NCI-H1694 treated with DMSO at 0.1 percent for 48 hours (cell line): ENCODE data around the gene ELMO3.
A peak's percentile ranks its signal among the peaks of the same experiment; 100 is the strongest.

Experiments
- DNase-seq: peaks from one replicate; lab custom pipeline; 2025; lab: John Stamatoyannopoulos, UW

Gene ELMO3

DNA sequence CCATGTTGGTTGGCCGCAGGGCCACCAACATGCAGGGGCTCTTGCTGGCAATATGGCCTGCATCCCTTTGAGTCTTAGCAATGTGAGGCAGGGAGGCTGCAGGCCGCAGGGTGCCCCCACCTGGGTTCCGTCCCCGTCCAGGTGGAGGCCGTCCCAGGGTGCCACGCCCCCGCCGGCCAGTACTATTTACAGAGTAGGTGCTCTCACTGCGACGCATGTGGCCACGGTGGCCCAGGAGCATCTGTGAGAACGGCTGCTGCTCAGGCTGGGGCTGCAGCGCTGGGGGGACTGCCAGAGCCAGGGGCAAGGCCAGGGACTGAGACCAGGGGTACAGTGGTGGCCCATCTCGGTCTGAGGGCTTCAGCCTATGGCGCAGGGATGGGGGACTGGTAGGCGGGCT lies 18.8 kb upstream of the ELMO3 start:
- DNase-seq: no peak

DNA sequence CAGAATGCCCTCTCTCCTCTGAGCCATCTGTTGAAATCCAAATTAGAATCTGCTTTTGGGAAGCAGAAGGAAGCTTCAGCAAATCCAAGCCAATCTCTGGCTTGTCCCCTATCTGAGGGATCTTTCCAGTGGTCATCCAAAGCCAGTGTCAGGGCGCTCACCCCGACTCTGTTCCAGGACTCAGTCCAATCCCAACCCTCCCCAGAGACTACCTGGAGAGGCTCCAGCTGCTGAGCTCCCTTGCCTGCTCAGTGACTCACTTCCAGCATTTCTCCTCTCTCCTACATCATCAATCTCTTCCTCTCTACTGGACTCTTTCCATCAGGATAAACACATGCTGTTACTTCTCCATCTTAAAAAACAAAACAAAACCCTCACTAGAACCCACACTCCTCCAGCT lies 17.6 kb upstream of the ELMO3 start:
- DNase-seq: no peak

DNA sequence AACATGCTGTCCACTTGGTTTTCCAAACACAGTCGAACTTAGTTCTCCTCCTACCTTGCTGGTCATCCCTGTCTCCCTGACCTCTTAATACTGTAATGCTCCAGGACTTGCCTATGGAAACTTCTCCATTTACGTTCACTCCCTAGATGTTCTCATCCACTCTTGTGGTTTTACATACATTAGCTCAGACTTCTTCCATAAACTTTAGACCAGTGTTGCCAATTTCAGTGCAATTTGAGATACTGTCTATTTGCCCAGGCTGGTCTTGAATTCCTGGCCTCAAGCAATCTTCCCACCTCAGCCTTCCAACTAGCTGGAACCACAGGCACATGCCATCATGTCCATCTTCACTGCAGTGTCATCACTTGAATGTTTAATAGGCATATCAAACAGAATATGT lies 16.6 kb upstream of the ELMO3 start:
- DNase-seq: no peak

DNA sequence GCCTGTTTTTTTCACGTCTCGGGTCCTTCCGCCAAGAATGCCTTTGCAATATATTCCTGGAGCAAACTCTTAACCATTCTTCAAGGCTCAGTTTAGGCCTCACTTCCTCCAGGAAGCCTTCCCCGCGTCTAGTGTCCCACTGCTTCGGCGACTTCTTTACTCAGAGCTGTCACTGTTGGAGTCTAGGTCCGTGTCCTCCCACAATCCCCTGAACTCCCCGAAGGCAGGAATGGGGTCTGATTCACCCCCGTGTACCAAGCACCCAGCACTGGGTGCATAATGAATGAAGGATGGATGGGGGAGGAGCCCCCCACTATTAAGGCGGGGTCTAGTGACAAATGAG lies 15.7 kb upstream of the ELMO3 start:
- DNase-seq: no peak

DNA sequence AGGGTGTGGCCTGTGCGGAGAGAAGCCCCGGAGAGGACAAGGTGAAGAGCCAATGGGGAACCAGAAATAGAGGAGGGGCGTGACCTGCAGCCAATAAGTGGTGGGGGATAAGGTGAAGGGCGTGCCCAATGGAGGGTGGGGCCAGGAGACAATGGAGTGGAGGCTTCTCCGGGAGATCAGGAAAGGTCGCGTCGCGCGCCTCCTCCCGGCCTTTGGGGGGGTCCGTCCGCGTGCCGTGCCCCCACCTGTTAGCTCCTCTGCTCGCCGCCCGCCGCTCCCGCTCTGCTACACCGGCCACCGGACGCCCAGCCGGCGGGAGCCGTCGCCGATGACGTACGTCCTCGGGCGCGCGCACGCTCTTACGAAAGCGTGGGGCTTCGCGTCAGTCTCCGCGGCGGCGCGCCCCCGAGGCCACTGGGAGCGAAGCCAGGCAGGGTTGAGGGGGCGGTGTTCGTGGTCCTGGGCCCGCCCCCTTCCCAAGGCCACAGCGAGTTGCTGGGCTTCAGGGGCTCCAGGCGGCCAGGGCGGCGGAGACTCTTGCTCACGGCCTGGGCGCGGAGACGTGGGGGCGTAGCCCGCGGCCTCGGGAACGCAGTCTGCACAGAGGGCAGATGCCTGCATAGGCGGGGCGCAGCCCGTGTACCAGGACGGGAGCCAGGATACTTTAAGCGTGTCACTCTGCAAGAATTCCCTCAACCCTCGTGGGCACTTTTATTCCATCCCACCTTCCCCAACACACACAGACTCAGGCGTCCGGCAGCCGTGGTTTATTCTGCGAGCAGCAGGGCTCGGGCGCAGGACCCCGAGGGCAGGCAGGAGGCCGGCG lies 15.1 kb upstream of the ELMO3 start, which contains the start of gene MATCAP1:
TSS of gene MATCAP1 (minus strand) at position 337 of the 826 bp plus-strand sequence. CDS start 3,353 bp downstream, outside the sequence.
- DNase-seq: peak; percentile 97

DNA sequence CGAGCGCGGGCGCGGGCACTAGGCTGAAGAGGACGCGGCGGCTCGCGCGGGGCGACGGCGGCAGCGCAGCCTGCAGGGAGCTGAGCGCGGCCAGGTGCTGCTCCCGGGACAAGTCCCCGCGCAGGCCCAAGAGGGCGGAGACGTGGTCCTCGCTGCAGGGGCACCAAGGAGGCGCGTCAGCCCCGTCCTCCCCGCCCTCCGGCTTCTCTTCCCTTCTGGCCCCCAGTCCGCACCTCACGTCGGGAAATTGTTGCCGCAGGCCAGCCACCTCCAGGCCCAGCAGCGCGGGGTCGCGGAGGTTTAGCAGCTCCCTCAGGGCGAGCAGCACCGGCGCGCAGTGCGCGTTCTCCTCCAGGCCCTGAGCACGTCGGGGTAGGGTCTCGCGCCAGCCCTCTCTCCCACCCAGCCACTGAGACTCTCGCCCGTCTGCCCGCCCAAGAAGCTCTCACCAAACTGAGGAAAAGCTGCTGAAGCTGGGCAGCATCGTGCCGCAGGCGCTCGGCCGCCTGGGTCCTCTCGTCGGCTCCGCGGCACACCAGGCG lies 14.4 kb upstream of the ELMO3 start:
- DNase-seq: no peak

DNA sequence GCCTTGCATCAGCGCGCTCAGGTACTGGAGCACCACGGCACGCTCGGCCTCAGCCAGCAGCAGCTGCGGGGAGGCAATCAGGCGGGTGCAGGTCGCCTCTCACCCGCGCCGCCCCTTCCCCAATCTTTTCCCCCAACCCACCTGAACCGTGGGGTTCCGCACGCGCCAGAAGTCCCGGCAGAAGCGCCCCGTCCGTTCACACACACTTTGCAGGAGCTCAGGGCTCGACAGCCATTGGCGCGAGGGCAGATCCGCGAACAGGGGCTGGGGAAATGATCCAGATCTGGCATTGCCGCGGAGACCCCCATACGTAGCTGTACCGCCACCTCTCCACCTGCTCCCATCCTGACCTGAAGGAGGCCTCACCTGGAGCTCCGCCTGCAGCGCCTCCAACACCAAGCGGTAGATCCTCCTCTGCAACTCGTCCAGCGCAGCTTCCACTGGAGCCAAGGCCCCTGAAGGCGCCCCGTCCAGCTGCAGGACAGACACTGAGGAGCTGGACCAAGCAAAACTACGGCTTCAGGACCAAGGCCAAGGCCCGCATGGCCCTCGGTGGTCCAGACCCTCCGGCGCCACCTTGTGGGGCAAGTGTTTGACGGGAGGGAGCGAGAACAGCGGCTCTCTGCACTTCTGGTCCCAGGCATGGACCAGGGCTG lies 13.8 kb upstream of the ELMO3 start:
- peak; percentile 6 for DNase-seq

DNA sequence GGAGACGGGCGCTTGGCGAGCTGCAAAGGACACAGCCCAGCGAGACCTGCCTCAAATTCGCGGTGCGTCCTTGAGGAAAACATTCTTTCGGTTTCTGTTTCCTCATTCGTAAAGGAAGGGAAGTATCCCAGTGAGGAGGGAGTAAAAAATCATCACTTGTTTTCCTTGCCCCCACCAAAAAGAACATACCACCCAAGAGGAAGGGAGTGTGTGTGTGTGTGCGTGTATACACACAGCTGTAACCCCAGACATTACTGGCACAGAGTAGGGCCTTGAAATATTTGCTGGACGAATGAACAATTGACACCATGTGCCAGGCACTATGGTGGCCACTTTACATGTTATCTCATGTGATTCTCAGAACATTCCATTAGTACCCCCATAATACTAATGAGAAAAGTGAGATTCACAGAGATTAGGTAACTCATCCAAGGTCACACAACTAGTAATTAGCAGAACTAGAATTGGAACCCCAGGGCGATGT lies 13.2 kb upstream of the ELMO3 start:
- no peak for DNase-seq

DNA sequence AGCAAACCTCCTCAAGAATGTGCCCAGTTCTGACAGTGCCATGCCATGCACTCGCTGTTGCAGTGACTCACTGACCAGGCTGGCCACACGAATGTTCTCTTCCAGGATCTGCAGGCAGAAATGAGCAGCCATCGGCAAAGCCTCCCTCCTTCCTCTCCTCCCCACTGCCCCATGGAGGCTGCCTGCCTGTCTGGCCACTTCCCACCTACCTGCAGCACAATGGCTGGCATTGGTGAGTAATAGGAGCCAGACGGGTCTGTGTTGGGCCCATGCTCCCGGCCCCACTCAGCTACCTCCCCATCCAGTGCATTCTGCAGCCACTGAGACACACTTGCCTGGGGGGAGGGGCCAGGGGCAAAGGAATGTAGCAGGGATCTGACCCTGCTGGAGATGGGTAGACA lies 12.4 kb upstream of the ELMO3 start:
- no peak for DNase-seq

DNA sequence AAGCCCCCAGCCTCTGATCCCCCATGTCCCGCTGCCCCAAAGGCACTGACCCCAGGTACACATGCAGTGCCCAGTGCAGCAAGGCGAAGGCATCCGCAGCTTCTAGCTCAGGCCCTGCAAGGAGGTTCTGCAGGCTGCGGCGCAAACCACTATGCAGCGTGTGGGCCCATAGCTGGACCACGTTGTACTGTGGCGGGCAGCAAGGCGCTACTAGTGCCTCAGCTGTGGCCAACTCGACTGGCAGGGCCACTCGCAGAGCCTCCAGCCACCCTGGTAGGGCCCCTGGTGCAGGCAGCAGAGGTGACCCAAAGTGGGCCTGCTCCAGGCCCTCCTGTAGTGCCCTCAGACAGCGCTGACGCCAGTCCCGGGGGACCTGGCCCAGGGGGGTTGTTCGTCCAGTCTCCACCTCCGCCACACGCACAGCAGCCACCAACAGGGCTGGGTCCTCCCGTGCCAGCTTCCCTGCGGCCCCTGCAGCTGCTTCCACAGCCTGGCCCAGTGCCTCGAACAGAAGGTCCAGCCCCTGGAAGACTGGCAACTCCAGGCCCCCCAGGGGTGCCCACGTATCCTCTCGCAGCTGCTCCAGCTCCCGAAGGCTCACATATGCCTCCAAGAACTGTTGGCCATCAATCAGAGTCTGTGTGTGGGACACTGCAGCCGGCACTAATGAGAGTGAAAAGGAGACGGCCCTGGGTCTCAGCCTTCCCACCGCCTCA lies 11.6 kb upstream of the ELMO3 start:
- DNase-seq: no peak

DNA sequence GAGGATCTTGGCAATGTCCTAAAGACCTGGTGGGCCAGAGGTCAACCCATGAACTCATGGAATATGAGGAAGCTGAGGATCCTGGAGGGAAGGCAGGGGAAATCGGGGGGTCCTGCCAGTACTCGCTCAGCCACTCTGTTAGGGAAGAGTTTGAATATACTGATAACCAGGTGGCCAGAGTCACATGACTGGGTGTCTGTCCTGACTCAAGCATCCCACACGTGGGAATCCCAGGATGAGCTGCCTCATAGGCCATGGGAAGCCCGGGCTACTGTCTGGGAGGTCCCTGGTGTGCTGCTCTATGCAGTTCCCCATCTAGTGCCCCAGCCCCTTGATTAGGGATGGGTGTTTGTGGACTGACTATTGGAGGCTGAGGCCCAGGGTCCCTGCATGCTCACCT lies 10.6 kb upstream of the ELMO3 start:
- DNase-seq: no peak

DNA sequence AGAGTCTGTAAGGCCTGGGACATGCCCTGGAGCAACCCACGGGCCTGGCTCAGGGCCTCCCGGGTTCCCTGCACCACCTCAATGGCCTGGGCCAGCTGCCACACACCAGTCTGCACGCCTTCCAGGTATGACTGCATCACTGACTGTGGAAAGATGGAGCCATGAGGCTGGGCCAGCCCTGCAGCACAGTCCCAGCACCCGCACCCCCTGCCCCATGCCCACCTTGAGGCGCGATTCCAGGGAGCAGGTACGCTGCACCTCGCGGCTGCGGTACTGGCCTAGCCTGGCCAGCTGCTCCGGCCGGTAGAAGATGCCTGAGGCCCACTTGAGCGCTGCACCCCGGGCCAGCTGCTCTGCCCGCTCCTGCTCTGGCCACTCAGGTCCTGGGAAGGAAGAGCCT lies 10.1 kb upstream of the ELMO3 start:
- no peak for DNase-seq

DNA sequence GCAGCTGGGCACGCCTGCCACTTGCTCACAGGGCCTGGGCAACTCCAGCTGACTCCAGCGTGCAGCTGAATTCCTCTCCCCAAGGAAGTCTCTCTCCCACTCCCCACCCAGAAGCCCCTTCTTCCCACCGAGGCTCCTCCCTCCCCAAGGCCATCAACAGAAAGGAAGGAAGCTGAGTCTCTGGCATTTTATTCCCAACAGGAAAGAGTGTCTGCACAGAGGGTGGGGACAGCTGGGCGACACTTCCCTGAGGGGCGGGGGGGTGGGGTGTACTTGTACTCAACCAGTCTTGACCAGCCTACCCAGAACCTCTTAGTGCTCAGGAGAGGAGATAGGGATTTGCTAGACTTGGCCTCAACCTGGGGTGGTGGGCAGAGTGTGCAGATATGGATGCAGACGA lies 8.9 kb upstream of the ELMO3 start, which contains the start of gene EXOC3L1:
TSS of gene EXOC3L1 (minus strand) at position 96 of the 400 bp plus-strand sequence. CDS start 460 bp downstream, outside the sequence.
- no peak for DNase-seq

DNA sequence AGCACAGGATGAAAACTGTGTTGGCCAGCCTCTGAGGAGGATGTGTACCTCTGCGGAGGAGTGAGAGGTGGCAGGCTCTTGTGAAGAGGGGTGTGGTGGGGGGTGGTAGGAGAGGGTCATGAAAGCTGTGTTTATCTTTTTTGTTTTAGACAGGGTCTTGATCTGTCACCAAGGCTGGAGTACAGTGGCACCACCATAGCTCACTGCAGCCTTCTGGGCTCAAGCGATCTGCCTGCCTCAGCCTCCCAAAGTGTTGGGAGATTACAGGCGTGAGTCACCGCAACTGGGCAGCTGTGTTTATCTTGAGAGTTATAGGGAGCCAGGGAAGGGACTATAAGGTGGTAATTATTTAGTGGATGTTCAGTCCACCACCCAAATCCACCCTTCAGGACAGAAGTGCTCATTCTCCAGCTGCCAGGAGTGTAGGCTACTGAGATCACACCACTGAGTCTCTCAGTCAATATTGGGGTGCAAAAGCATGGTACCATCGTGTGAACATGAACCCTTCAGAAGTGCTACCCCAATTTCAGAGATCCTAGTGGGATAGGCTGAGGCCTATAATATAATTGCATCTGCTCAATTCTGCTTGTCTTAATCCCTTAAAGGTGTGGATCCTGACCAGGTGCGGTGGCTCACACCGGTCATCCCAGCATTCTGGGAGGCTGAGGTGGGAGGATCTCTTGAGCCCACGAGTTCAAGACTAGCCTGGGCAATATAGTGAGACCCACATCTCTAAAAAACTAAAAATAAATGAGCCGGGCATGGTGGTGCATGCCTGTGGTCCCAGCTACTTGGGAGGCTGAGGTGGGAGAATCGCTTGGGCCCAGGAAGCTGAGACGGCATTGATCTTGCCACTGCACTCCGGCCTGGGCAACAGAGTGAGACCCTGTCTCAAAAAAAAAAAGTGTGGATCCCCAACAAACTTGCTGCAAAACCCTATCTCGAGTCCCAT lies 8.2 kb upstream of the ELMO3 start:
- DNase-seq: no peak

DNA sequence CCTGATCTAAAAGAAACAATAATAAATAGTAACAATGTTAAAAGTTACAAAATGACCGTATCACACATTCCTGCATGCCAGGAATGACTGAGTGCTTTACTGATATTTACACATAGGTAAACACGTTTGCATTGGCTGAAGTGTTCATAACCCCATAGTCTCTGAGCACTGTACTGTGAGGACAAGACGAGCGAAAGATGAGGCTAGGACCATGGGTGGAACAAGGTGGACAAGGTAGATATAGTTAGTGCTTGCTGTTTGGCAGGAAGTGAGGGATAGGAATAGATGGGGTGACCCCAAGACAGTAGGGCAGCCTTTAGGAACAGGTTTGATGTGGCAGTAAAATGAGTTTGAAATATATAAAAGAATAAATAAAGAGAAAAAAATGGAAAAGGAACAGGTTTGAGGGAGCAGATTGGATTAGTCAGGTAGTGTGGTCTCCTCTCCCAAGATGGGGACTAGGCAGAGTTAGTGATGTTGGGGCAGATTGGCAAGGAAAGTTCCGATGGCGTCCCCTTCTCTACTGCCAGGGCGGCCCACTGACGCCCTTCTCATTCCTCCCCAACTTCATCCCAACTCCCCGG lies 7.4 kb upstream of the ELMO3 start:
- no peak for DNase-seq

DNA sequence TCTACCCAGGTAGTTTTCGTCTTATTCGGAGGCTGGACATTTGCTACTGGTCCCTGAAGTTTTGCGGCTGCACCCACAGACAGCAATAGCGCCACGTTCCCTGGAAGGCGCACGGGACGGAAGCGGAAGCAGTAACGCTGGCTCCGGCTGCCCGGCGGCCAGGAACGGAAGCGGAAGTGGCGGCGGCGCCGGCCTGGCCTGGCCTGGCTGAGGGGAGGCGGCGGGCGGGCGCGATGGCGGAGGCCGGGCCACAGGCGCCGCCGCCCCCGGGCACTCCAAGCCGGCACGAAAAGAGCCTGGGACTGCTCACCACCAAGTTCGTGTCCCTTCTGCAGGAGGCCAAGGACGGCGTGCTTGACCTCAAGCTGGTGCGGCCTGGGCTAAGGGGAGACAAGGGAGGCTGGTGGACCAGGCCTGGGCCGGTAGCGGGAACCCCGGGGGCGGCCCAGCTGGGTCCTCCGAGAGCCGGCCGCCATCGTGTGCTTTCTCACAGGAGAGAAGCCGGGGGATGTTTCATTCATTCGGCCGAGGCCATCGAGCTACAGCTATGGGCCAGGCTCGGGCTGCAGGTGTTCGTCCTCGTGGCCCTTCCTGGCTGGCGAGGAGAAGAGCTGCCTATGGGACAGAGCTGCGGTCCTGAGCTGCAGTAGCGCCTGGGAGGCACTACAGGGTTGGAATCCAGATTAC lies 6.8 kb upstream of the ELMO3 start, which contains the start of gene E2F4:
TSS of gene E2F4 (plus strand) at position 161 of the 687 bp plus-strand sequence. CDS start at position 234, 73 bp downstream.
- DNase-seq: peak; percentile 62

DNA sequence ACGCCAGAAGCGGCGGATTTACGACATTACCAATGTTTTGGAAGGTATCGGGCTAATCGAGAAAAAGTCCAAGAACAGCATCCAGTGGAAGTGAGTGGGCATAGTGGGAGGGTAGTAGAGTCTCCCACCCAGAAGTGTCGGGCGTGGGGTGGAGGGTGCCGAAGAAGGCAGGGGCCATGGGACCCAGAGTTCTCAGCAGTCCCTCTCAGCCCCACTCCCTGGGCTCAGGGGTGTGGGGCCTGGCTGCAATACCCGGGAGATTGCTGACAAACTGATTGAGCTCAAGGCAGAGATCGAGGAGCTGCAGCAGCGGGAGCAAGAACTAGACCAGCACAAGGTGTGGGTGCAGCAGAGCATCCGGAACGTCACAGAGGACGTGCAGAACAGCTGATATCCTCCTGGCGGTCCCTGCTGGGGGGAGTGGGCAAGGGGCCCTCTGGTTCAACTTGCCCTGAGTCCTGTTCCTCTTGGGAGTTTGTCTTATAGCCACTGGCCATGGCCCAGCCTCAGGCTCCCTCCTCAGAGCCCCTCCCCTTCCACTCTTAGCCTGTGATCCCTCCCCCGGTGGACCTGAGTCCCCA lies 6.1 kb upstream of the ELMO3 start:
- DNase-seq: no peak

DNA sequence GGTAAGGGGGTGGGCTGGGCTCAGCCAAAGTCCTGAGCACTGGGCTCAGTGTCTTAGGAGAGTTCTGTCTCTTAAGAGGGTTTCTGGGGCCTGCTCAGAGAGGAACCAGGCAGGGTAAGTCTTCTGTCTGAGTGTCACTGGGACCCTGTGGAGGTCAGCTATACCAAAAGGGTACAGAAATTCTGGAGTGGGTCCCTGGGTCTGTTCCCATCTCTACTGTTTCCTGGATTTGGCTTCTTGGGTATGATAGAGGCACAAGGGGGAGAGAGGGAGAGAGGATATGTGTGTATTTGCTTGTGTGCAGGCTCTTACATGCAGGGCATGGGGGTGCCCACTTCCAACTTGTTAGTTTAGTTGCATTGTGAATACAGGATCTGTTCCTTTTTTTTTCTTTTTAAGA lies 5.4 kb upstream of the ELMO3 start:
- DNase-seq: no peak

DNA sequence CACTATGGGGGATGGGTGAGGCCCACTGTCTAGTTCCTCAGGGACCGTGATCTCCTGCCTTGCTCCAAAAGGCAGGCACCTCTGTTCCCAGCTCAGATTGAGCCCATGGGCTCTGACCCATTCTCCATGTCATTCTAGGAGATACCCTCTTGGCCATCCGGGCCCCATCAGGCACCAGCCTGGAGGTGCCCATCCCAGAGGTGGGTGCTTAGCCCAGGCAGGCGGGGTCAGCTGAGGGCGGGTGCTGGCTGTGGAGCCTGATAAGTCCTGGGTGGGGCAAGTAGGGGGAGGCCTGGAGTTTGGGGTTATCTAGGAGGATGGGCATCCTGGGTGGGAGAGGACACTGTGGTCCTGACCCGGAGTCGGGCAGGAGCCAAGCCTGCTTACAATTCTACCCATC lies 4.7 kb upstream of the ELMO3 start:
- DNase-seq: no peak

DNA sequence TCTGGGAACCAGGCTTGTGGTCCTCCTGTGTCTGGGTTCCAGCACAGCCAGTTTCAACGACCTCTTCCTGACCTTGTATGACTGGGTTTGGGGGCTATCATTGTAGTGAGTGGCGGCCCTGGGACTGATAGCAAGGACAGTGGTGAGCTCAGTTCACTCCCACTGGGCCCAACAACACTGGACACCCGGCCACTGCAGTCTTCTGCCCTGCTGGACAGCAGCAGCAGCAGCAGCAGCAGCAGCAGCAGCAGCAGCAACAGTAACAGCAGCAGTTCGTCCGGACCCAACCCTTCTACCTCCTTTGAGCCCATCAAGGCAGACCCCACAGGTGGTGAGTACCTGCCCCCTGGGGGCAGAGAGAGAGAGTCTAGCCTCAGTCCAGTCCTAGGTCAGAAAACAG lies 3.3 kb upstream of the ELMO3 start:
- no peak for DNase-seq
